Measurements from ENCODE around the gene CSPG5. TPM values are rescaled to one million over a fixed set of nuclear protein-coding genes. Genes with fewer than 3 reads are reported as not detected.

The CSPG5 gene
- total RNA-seq, 1 experiment from 2014 or later, result 3.8 TPM

DNA sequence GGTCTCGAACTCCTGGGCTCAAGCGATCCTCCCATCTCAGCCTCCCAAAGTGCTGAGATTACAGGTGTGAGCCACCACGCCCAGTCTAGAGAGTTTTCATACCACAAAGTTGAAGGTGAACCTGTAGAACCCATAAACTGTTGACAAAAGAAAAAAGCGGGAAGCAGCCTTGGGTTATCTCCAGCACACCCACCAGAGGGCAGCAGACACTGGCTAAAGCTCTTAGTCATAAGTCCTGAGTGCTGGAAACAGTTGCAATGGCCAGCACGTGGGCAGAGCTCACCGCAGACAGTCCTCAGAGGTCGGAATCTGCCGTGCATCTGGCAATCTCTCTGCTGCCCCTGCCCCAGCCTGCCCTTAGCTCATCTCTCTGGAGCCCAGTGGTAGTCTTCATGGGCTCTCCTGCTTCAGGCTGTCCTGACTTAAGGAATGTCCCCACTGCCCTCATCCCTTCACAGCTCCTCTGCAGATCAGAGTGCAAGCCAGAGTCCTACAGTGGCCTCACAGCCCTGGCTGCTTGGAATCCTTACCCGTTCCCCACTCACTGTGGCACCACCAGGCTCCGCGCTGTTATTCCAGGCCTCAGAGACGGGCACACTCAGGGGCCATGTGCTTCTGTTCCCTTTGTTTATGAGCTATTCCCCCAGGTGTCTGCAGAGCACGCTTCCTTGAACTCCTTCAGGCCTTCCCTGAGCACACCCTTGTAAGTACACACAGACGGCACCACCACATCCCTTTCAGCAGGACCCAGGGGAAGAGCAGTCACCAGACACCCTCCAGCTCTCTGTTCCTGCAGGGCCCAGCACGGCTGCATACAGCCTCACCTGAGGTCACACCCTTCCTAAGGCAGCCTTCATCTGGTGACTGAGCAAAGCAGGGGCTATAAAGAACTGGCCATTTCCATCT lies 56.3 kb downstream of the CSPG5 start (continued):
- TF ChIP-seq EGR1 (IDR thresholded peaks at IDR 0.05; ENCODE audit: low read depth) (no peak), POLR2A (IDR thresholded peaks at IDR 0.05; ENCODE audit: borderline replicate concordance, extremely low read depth, insufficient read depth, insufficient read length) (no peak), CBX3 (IDR thresholded peaks at IDR 0.05; ENCODE audit: low read depth) (peak; percentile 98), TCF7L2 (IDR thresholded peaks at IDR 0.05; ENCODE audit: borderline replicate concordance, extremely low read depth, insufficient read depth, insufficient read length) (no peak)
- TF ChIP-seq, protein P1, sequence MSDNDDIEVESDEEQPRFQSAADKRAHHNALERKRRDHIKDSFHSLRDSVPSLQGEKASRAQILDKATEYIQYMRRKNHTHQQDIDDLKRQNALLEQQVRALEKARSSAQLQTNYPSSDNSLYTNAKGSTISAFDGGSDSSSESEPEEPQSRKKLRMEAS (IDR thresholded peaks at IDR 0.05), result peak; percentile 100

DNA sequence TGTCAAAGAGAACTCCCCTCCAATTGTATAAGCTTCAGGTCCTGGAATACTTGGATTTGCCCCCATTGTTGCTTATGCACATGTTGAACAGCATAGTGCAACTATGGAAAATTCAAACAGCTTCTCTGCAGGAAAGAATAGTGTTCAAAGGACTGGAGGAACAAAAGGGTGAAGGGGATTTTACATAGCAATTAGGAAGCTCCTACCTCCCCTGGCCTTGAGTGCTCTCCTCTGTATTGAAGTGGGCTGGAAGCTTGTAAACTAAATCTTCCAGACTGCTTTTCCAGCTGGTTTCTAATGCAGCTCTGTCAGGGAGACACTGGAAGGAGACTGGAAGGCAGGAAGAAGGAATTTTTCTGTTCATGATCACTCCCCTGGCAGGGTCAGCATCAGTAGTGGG lies 57.9 kb downstream of the CSPG5 start:
- CTCF ChIA-PET, result interaction anchor here (0.8 to 1.8 kb wide), 3 partner anchors 268 to 305 kb away, joined by 3 to 11 read pairs (median 5); no protein-coding TSS in a partner anchor
- ATAC-seq (no peak), DNase-seq (ENCODE audit: low read depth, low spot score) (no peak)
- H3K27ac ChIP-seq (ENCODE audit: low read depth, low read length), result no peak overlapping the region
- no peaks in the 10 kb centered on the region for H4K20me1 ChIP-seq (ENCODE audit: insufficient read depth)
- H3K4me1 ChIP-seq (ENCODE audit: control insufficient read depth in 1 of 2, insufficient read depth in 2 of 2, low read length in 2 of 2), result peaks cover 12 to 18% of the 10 kb centered on the region in 2 experiments
- no peak overlapping the region for H3K4me3 ChIP-seq (replicated peaks in 1 of 2; ENCODE audit: low read depth in 1 of 2, low read length in 2 of 2)
- intact Hi-C loops (cut with micrococcal nuclease), result loop anchor here (5.0 kb wide), 1 partner anchor 472 kb away; no protein-coding TSS in a partner anchor
- no peak overlapping the region for H3K9ac ChIP-seq (ENCODE audit: low read length)
- no peaks in the 10 kb centered on the region for H3K9me3 ChIP-seq (ENCODE audit: control insufficient read depth in 1 of 2, insufficient read depth in 1 of 2, low read depth in 1 of 2, low read length in 2 of 2)
- POLR2A ChIA-PET, result no interaction called here
- H3K36me3 ChIP-seq (ENCODE audit: control insufficient read depth in 1 of 2, insufficient read depth in 2 of 2, low read length in 2 of 2), result no peaks in the 10 kb centered on the region
- no peak overlapping the region for H2AFZ ChIP-seq (ENCODE audit: low read depth, low read length, poor library complexity, severe bottlenecking)
- H3K27me3 ChIP-seq (ENCODE audit: insufficient read depth, low read length), result no peaks in the 10 kb centered on the region
- no peaks in the 10 kb centered on the region for H3K9me2 ChIP-seq (ENCODE audit: insufficient read depth)
- H3K4me2 ChIP-seq (ENCODE audit: low read length), result no peak overlapping the region
- no peak for TF ChIP-seq JUND (IDR thresholded peaks at IDR 0.05)
- no peak for TF ChIP-seq SIN3A (IDR thresholded peaks at IDR 0.05; ENCODE audit: low read depth)
- no peak for TF ChIP-seq ELF1 (IDR thresholded peaks at IDR 0.05; ENCODE audit: borderline replicate concordance, low read depth)
- TF ChIP-seq YY1 (IDR thresholded peaks at IDR 0.05; ENCODE audit: extremely low read depth, insufficient replicate concordance, low read depth, low read length), result no peak
- TF ChIP-seq, protein P2, sequence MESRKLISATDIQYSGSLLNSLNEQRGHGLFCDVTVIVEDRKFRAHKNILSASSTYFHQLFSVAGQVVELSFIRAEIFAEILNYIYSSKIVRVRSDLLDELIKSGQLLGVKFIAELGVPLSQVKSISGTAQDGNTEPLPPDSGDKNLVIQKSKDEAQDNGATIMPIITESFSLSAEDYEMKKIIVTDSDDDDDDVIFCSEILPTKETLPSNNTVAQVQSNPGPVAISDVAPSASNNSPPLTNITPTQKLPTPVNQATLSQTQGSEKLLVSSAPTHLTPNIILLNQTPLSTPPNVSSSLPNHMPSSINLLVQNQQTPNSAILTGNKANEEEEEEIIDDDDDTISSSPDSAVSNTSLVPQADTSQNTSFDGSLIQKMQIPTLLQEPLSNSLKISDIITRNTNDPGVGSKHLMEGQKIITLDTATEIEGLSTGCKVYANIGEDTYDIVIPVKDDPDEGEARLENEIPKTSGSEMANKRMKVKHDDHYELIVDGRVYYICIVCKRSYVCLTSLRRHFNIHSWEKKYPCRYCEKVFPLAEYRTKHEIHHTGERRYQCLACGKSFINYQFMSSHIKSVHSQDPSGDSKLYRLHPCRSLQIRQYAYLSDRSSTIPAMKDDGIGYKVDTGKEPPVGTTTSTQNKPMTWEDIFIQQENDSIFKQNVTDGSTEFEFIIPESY (IDR thresholded peaks at IDR 0.05; ENCODE audit: extremely low read depth, insufficient replicate concordance, low read length), result no peak
- no peak for TF ChIP-seq EGR1 (IDR thresholded peaks at IDR 0.05; ENCODE audit: low read depth)
- no peak for TF ChIP-seq TCF7L2 (IDR thresholded peaks at IDR 0.05; ENCODE audit: borderline replicate concordance, extremely low read depth, insufficient read depth, insufficient read length)
- TF ChIP-seq ZFX (IDR thresholded peaks at IDR 0.05), result no peak
- no peak for TF ChIP-seq POLR2A (IDR thresholded peaks at IDR 0.05; ENCODE audit: borderline replicate concordance, extremely low read depth, insufficient read depth, insufficient read length)
- no peaks in the 10 kb centered on the region for H3K79me2 ChIP-seq (ENCODE audit: insufficient read depth, low read length)
- RAD21 ChIA-PET (ENCODE audit: low non-redundant PET in 1 of 2, low total read pairs in 2 of 2, uncharacterized antibody in 2 of 2, unreplicated experiment in 2 of 2), result no interaction called here
- BruUV-seq (replicated peaks), result no TSS peak

All from HCT116 (cell line).